HFFc6 (cell line): ENCODE measurements around the gene LRP1-AS. TPM values are rescaled to one million over a fixed set of nuclear protein-coding genes. Genes with fewer than 3 reads are reported as not detected.

Experiments used
- DNase-seq: peaks from one replicate; pipeline ENCODE4 v3.0.0-alpha.2; 2018
- H3K27ac Mint-ChIP-seq: 2 replicates; pipeline ENCODE4 v1.8.0; 2020; ENCODE audit warnings: mild to moderate bottlenecking, mixed read lengths
- H3K27me3 Mint-ChIP-seq: 2 replicates; pipeline ENCODE4 v1.8.0; 2021; ENCODE audit warnings: mild to moderate bottlenecking, moderate library complexity, mixed read lengths; ENCODE audit not compliant: insufficient read depth
- H3K36me3 Mint-ChIP-seq: 2 replicates; pipeline ENCODE4 v1.8.0; 2021; ENCODE audit warnings: low read depth, mixed read lengths
- H3K4me1 Mint-ChIP-seq: 2 replicates; pipeline ENCODE4 v1.8.0; 2020; ENCODE audit warnings: low read depth, mixed read lengths
- H3K4me3 Mint-ChIP-seq: 2 replicates; pipeline ENCODE4 v1.8.0; 2020; ENCODE audit warnings: mild to moderate bottlenecking, moderate library complexity, mixed read lengths
- H3K9me3 Mint-ChIP-seq: 2 replicates; pipeline ENCODE4 v1.8.0; 2020; ENCODE audit warnings: mild to moderate bottlenecking, mixed read lengths
- CTCF ChIP-seq: fragments of 200-600 bp; sonication (generic); IDR thresholded peaks from 2 replicates; pipeline ENCODE4 v1.5.0; 2021; ENCODE audit warnings: antibody characterized with exemption, mild to moderate bottlenecking
- total RNA-seq, 6 experiments: library from RNA; stranded (reverse); fragmentation: NEBNext Ultra II Directional; extraction: Animal tissue kit (Norgen Biotek cat#: 25700); gene quantifications; 2 replicates in 1 of 6; 3 replicates in 5 of 6; pipeline ENCODE4 v1.2.3, GENCODE V29; 2021

Gene LRP1-AS
- total RNA-seq, 6 experiments from 2014 or later = not detected

DNA sequence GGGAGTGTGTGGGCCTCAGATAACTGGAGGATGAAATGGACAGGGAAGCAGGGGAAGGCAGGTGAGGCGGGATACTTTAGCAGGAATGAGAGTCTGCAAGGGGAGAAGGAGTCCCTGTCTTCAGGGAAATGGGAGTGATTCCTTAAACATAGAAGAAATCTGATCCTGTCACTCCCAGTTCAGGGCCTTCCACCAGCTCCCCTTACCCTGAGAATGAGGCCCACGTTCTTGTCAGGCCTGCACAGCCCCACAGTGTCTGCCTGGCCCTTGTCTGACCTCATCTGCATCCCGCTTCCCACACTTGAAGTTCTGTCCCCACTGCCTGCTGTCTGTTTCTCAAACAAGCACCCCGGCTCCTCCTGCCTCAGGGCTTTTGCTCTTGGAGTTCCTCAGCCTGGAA is 12.6 kb upstream of the LRP1-AS start:
- peaks cover 42% of the 10 kb centered on the region for H3K4me1 Mint-ChIP-seq

DNA sequence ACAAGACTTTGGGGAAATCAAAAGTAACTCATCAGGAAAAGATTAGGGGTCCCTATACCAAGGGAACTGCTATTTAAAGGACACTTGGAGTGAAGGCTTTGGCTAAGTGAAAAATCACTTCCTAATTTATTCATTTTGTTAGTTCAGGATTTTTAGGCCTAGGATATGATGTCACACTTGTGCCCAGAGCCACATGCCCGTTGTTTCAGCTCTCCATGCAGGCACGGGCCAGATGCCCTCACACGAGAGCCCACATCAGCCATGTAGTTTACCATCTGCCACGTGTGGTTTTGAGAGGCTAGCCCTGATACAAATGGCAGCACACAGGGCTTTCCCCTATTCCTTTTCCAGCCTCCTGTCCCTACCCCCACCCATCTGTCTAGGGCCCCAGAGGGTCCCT is 11.9 kb upstream of the LRP1-AS start:
- peaks cover 35% of the 10 kb centered on the region for H3K4me1 Mint-ChIP-seq
- TF ChIP-seq CTCF = no peak
- DNase-seq = no peak
- H3K36me3 Mint-ChIP-seq = peaks cover 54% of the 10 kb centered on the region
- no peak overlapping the region for H3K4me3 Mint-ChIP-seq
- H3K27ac Mint-ChIP-seq = peak overlapping the region; percentile 42
- H3K9me3 Mint-ChIP-seq = no peaks in the 10 kb centered on the region
- peaks cover 8% of the 10 kb centered on the region for H3K27me3 Mint-ChIP-seq

More for the DNA sequence above, 12.6 kb upstream of the LRP1-AS start:
- peaks cover 14% of the 10 kb centered on the region for H3K27me3 Mint-ChIP-seq
- DNase-seq = no peak
- TF ChIP-seq CTCF = no peak
- peak overlapping the region; percentile 42 for H3K27ac Mint-ChIP-seq
- no peak overlapping the region; the same call in 1 of the 2 replicates for H3K4me3 Mint-ChIP-seq
- H3K36me3 Mint-ChIP-seq = peaks cover 61% of the 10 kb centered on the region
- no peaks in the 10 kb centered on the region for H3K9me3 Mint-ChIP-seq

DNA sequence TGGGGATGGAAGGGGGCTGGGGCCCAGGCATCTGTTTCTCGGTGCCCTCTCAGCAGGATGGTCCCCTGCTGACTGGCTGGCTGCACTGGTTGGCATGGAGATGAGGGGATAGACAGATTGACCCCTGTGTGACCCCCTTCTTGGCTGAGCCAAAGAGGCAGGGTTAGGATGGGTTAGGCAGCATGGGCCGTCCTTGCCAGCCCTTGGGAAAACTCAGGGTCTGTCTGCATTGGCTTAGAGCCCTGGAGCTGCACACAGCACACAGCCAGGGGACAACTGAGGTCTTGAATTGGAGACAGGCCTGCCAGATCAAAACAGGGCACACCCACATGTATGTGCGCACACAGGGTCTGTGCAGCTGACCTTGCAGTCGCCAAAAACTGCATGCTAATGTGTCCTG is 11.2 kb upstream of the LRP1-AS start:
- Mint-ChIP-seq H3K36me3 (peaks cover 53% of the 10 kb centered on the region), H3K27me3 (peaks cover 8% of the 10 kb centered on the region), H3K9me3 (no peaks in the 10 kb centered on the region), H3K4me3 (no peak overlapping the region), H3K4me1 (peaks cover 35% of the 10 kb centered on the region), H3K27ac (peak overlapping the region; percentile 21)
- TF ChIP-seq CTCF = no peak
- DNase-seq = no peak

GRCh38 chr12:57158186-57158585 is 10.8 kb upstream of the LRP1-AS start:
- peak overlapping the region; percentile 21 for H3K27ac Mint-ChIP-seq
- peaks cover 8% of the 10 kb centered on the region for H3K27me3 Mint-ChIP-seq
- DNase-seq = no peak
- peaks cover 39% of the 10 kb centered on the region for H3K4me1 Mint-ChIP-seq
- H3K36me3 Mint-ChIP-seq = peaks cover 57% of the 10 kb centered on the region
- no peak overlapping the region for H3K4me3 Mint-ChIP-seq
- H3K9me3 Mint-ChIP-seq = no peaks in the 10 kb centered on the region
- no peak for TF ChIP-seq CTCF

DNA sequence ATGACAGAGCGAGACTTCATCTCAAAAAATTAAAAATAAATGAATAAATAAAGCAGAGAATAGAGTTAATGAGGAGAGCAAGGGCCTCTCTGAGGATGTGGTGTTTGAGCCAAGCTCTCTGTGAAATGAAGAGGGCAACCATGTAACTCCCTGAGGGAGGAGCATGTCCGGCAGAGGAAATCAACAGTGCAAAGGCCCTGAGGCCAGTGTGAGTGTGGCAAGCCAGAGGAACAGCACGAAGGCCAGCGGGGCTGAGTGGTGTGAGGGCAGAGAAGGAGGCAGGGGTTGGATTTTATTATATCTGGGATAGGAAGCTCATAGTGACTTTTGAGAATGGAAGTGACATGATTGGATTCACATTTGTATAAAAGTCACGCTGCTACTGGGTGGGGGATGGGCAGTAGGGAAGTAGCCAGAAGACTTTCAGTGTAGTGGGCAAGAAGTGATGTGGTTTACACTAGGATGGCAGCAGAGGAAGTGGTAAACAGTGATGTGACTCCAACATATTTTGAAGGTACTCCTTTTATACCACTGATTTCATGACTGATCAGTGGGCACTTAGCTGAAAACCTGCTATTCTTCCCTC is 10.3 kb upstream of the LRP1-AS start:
- Mint-ChIP-seq H3K27ac (peak overlapping the region; percentile 22; the same call in 1 of the 2 replicates), H3K36me3 (peaks cover 61% of the 10 kb centered on the region), H3K9me3 (no peaks in the 10 kb centered on the region), H3K4me1 (peaks cover 44% of the 10 kb centered on the region), H3K4me3 (peak overlapping the region; percentile 24; the same call in 1 of the 2 replicates), H3K27me3 (peaks cover 7% of the 10 kb centered on the region)
- no peak for DNase-seq
- no peak for TF ChIP-seq CTCF
